Thoracic aorta (tissue), 2 donors: Measurements from ENCODE around the gene CXorf65. TPM values are rescaled to one million over a fixed set of nuclear protein-coding genes. Genes with fewer than 3 reads are reported as not detected.

Source experiments
- ATAC-seq: fragments of 150-250 bp; one replicate; pipeline ENCODE4 v1.8.0; 2017; ENCODE audit warnings: low read depth; ENCODE audit not compliant: insufficient number of reproducible peaks, low FRiP score
- DNase-seq: peaks from one replicate; pipeline ENCODE4 v3.0.0-alpha.2; 2020; ENCODE audit warnings: low spot score
- H3K27ac ChIP-seq, 2 donors: fragments of 200-600 bp; sonication (generic); 1 replicate in 1 of 2; 2 replicates in 1 of 2; pipeline ENCODE4 v1.5.1; 2016; ENCODE audit warnings: mild to moderate bottlenecking in 2 of 2, moderate library complexity in 2 of 2
- H3K27me3 ChIP-seq: fragments of 200-600 bp; sonication (generic); replicated peaks from 2 replicates; pipeline ENCODE4 v1.6.0; 2016; ENCODE audit warnings: mild to moderate bottlenecking; ENCODE audit not compliant: insufficient read depth
- H3K36me3 ChIP-seq: fragments of 200-600 bp; sonication (generic); one replicate; pipeline ENCODE4 v1.5.1; 2016
- H3K4me1 ChIP-seq, 2 donors: fragments of 200-600 bp; sonication (generic); 1 replicate in 1 of 2; 2 replicates in 1 of 2; pipeline versions ENCODE4 v1.5.1 to v1.6.0; 2016; ENCODE audit warnings: low read depth in 2 of 2, mild to moderate bottlenecking in 1 of 2; ENCODE audit not compliant: control insufficient read depth in 1 of 2
- H3K4me3 ChIP-seq: fragments of 200-600 bp; sonication (generic); 2 replicates; pipeline ENCODE4 v1.5.1; 2016; ENCODE audit warnings: mild to moderate bottlenecking
- H3K9me3 ChIP-seq: fragments of 200-600 bp; sonication (generic); 2 replicates; pipeline ENCODE4 v1.5.1; 2016
- total RNA-seq, 2 donors: library from RNA; depleted of rRNA; stranded (reverse); fragments of >200 nt; gene quantifications; one replicate each; pipeline versions ENCODE4 v1.1.0 to v1.2.3, GENCODE V29; 2016
- TF ChIP-seq, protein P1 (sequence below): fragments of 200-600 bp; sonication (generic); IDR thresholded peaks from one replicate; pipeline ENCODE4 v1.5.1; 2019; ENCODE audit warnings: antibody characterized with exemption

CXorf65 gene
- total RNA-seq, 2 donors from 2014 or later, result not detected

DNA sequence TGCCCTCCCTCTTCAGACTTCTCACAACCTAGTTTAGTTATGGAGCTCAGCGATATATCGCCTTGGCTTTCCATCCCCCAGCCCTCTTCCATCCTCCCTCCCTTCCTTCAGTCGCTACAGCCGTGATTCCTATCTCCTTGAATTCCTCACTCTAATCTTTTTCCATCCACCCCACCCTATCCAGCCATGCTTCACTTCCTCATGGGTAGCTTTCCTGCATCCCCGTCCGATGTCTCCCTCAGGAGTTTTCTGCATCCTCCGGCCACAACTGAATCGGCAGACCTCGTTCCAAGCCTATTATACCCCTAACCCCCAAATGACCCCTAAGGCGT, 38.9 kb downstream of the CXorf65 start:
- Histone ChIP-seq H3K4me3 (peak overlapping the region; percentile 82), H3K36me3 (no peaks in the 10 kb centered on the region), H3K4me1 (peaks cover 0 to 9% of the 10 kb centered on the region in 2 donors), H3K9me3 (no peaks in the 10 kb centered on the region), H3K27ac (peak overlapping the region; percentile 71 to 82), H3K27me3 (no peaks in the 10 kb centered on the region)
- TF ChIP-seq, protein P1, sequence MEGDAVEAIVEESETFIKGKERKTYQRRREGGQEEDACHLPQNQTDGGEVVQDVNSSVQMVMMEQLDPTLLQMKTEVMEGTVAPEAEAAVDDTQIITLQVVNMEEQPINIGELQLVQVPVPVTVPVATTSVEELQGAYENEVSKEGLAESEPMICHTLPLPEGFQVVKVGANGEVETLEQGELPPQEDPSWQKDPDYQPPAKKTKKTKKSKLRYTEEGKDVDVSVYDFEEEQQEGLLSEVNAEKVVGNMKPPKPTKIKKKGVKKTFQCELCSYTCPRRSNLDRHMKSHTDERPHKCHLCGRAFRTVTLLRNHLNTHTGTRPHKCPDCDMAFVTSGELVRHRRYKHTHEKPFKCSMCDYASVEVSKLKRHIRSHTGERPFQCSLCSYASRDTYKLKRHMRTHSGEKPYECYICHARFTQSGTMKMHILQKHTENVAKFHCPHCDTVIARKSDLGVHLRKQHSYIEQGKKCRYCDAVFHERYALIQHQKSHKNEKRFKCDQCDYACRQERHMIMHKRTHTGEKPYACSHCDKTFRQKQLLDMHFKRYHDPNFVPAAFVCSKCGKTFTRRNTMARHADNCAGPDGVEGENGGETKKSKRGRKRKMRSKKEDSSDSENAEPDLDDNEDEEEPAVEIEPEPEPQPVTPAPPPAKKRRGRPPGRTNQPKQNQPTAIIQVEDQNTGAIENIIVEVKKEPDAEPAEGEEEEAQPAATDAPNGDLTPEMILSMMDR, result no peak
- ATAC-seq (peak; percentile 23), DNase-seq (no peak)

DNA sequence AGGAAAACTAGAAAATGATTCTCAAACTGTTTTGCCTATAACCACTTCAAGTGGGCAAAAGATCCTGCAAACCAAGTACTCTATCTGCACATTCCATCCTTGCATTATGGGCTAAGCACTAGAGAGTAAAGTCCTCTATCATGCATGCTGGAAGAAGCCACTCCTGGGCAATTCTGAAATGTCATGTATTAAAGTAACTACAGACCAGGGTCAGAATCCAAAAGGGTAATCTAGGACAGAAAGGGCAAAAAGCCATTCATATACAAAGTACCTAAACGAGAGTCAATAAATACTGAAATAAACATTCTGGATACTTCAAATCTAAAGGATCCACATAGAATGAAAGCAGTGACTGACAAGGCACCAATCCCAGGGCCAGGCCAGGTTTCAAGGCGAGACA, 39.5 kb downstream of the CXorf65 start:
- no peak for DNase-seq
- no peaks in the 10 kb centered on the region for H3K9me3 ChIP-seq

DNA sequence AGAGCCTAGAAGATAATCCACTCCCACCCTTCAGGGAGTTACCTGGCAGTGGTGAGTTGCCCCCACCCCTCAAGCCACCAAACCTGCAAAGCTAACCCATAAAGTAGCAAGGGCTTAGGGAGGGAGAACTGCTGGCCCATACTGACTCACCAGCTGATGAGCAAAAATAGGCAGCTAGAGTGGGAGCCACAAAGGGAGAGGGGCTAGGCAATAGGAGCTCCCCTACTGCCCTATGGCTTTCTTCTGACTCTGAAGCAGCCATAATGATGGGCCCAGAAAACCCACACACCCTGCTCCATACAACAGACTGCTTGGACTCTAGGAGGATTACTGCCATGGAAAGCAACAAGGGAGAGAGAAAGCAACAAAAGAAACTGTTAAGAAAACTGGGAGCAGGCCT, 46.4 kb downstream of the CXorf65 start:
- Histone ChIP-seq H3K36me3 (peaks cover 6% of the 10 kb centered on the region), H3K4me3 (no peak overlapping the region), H3K4me1 (no peaks in the 10 kb centered on the region), H3K27ac (no peak overlapping the region), H3K27me3 (no peaks in the 10 kb centered on the region), H3K9me3 (no peaks in the 10 kb centered on the region)
- DNase-seq, result no peak
- TF ChIP-seq, protein P1, result no peak
- no peak for ATAC-seq

More for the DNA sequence above, 39.5 kb downstream of the CXorf65 start:
- H3K4me3 ChIP-seq, result peak overlapping the region; percentile 82
- peaks cover 0 to 9% of the 10 kb centered on the region in 2 donors for H3K4me1 ChIP-seq
- peak overlapping the region; percentile 71 to 82 for H3K27ac ChIP-seq
- TF ChIP-seq, protein P1, result no peak
- H3K36me3 ChIP-seq, result no peaks in the 10 kb centered on the region
- no peaks in the 10 kb centered on the region for H3K27me3 ChIP-seq
- ATAC-seq, result no peak

DNA sequence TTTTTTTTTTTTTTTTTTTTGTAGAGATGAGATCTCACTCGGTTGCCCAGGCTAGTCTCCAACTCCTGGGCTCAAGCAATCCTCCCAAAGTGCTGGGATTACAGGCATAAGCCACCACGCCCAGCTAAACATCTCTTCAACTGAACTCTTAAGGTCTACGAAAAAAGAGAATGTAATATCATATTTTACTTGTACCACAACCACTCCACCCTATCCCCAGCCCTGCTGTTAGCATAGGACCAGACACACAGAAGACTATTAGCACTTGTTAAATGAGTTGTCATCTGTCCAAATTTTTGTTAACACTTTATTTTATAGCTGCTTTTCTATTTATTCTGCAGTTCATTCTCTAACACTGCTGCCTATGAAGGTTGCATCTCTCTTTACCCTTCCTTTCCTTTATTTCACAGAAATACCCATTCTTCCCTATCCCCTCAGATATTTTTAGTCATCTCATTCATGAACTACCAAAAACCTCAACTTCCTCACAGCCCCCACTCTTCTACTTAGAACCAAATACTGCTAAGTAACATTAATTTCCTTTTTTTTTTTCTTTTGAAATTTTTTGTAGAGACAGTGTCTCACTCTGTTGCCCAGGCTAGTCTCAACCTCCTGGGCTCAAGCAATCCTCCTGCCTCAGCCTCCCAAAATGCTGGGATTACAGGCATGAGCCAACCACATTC, 48.6 kb downstream of the CXorf65 start:
- no peaks in the 10 kb centered on the region for H3K4me1 ChIP-seq
- peaks cover 6% of the 10 kb centered on the region for H3K36me3 ChIP-seq
- H3K27me3 ChIP-seq, result no peaks in the 10 kb centered on the region
- H3K4me3 ChIP-seq, result no peak overlapping the region
- TF ChIP-seq, protein P1, result no peak
- no peaks in the 10 kb centered on the region for H3K9me3 ChIP-seq
- no peak for DNase-seq
- H3K27ac ChIP-seq, result no peak overlapping the region
- no peak for ATAC-seq

DNA sequence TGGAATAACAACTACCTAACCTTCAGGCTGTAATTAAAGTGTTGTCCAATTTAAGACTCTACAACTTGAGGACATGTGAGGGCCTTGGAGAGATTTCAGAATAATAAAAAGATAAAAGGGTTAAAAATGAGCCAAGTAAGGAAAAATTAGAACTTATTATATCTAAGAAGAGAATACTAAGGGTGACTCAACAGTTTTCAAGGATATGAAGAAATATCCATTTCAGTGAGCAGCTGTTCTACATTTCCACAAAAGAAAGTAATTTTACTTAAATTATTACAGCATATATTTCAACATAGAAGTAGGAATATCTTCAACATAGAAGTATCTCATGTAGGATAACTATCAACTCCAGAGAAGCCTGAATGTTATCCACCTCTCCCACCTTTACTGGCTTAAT, 49.7 kb downstream of the CXorf65 start:
- DNase-seq (no peak), ATAC-seq (no peak)
- Histone ChIP-seq H3K4me1 (no peaks in the 10 kb centered on the region), H3K4me3 (no peak overlapping the region), H3K9me3 (no peaks in the 10 kb centered on the region), H3K27ac (no peak overlapping the region), H3K36me3 (peaks cover 6% of the 10 kb centered on the region), H3K27me3 (no peaks in the 10 kb centered on the region)
- TF ChIP-seq, protein P1, result no peak

Other genes with a start within 250 kb of the CXorf65 start
- gene TEX11, start 198.0 kb downstream of the CXorf65 start, total RNA-seq, result not detected
- gene SLC7A3, start 175.6 kb downstream of the CXorf65 start, total RNA-seq, result not detected
- gene SNX12, start 38.4 kb downstream of the CXorf65 start, total RNA-seq, result 10 to 100 TPM; 33.9 to 62.1 TPM
- gene FOXO4, start 10.9 kb downstream of the CXorf65 start, total RNA-seq, result 10 to 100 TPM; 10.9 to 19.2 TPM
- gene IL2RG, start 4.8 kb upstream of the CXorf65 start, total RNA-seq, result 10 to 100 TPM in 1 of 2 donors, 1 to 10 TPM in 1; 4.9 to 14.2 TPM
- gene MED12, start 11.9 kb upstream of the CXorf65 start, total RNA-seq, result 10 to 100 TPM; 22.9 to 48.8 TPM
- gene NLGN3, start 38.1 kb upstream of the CXorf65 start, total RNA-seq, result 1 to 10 TPM; 1.1 to 1.8 TPM
- gene GJB1, start 116.5 kb upstream of the CXorf65 start, total RNA-seq, result not detected
- gene ZMYM3, start 147.4 kb upstream of the CXorf65 start, total RNA-seq, result 10 to 100 TPM; 14.7 to 21.9 TPM
- gene NONO, start 176.9 kb upstream of the CXorf65 start, total RNA-seq, result 100 to 1,000 TPM; 168 to 243 TPM
- gene ITGB1BP2, start 195.0 kb upstream of the CXorf65 start, total RNA-seq, result 10 to 100 TPM; 18.5 to 52.6 TPM